Keratinocyte (primary cell): ENCODE data around the gene YBX1. TPM values are rescaled to one million over a fixed set of nuclear protein-coding genes. Genes with fewer than 3 reads are reported as not detected.

Source experiments
- DNase-seq: peaks from one replicate; pipeline ENCODE4 v3.0.0-alpha.2; 2011; ENCODE audit warnings: low read depth, missing footprints, low spot score
- FAIRE-seq: peaks from 2 replicates; lab custom pipeline; 2011; peaks lifted over from hg19 to GRCh38; lab: Jason Lieb, UNC
- H2AFZ ChIP-seq: 2 replicates; pipeline ENCODE4 v1.6.0; 2012; ENCODE audit warnings: low read length, control low read depth, inconsistent platforms; ENCODE audit not compliant: control insufficient read depth
- H3K27ac ChIP-seq: 2 replicates; pipeline ENCODE4 v1.5.1; 2011; ENCODE audit warnings: low read length; ENCODE audit not compliant: control insufficient read depth, insufficient read depth
- H3K27me3 ChIP-seq: 3 replicates; pipeline ENCODE4 v1.6.0; 2011; ENCODE audit warnings: low read length; ENCODE audit not compliant: control insufficient read depth, insufficient read depth; ENCODE audit errors: extremely low read depth
- H3K36me3 ChIP-seq, 2 experiments: 2 replicates in 1 of 2; 3 replicates in 1 of 2; pipeline ENCODE4 v1.5.1; 2011; ENCODE audit warnings: low read length in 2 of 2, mild to moderate bottlenecking in 1 of 2; ENCODE audit not compliant: control insufficient read depth in 2 of 2, insufficient read depth in 2 of 2; ENCODE audit errors: extremely low read depth in 1 of 2
- H3K4me1 ChIP-seq: 3 replicates; pipeline ENCODE4 v1.5.1; 2011; ENCODE audit warnings: low read length; ENCODE audit not compliant: control insufficient read depth, insufficient read depth; ENCODE audit errors: extremely low read depth
- H3K4me2 ChIP-seq: 3 replicates; pipeline ENCODE4 v1.6.0; 2011; ENCODE audit warnings: low read depth, low read length; ENCODE audit not compliant: control insufficient read depth, insufficient read depth; ENCODE audit errors: extremely low read depth
- H3K4me3 ChIP-seq, 3 experiments: fragments of 200-600 bp in 1 of 3; sonication (generic) in 1 of 3; 2 replicates in 2 of 3; 3 replicates in 1 of 3; pipeline ENCODE4 v1.5.1; 2011 to 2016; ENCODE audit warnings: low read length in 3 of 3, mild to moderate bottlenecking in 3 of 3, control low read depth in 2 of 3, inconsistent platforms in 1 of 3, low read depth in 1 of 3, mixed read lengths in 1 of 3, mixed run types in 1 of 3, moderate library complexity in 1 of 3; ENCODE audit not compliant: control insufficient read depth in 2 of 3, insufficient read depth in 2 of 3; ENCODE audit errors: extremely low read depth in 1 of 3
- H3K79me2 ChIP-seq: 2 replicates; pipeline ENCODE4 v1.6.0; 2012; ENCODE audit warnings: low read length; ENCODE audit not compliant: control insufficient read depth, insufficient read depth
- H3K9ac ChIP-seq: 3 replicates; pipeline ENCODE4 v1.6.0; 2011; ENCODE audit warnings: low read length; ENCODE audit not compliant: control insufficient read depth, insufficient read depth; ENCODE audit errors: extremely low read depth
- H3K9me1 ChIP-seq: 3 replicates; pipeline ENCODE4 v1.6.0; 2011; ENCODE audit warnings: low read length; ENCODE audit not compliant: control insufficient read depth, insufficient read depth; ENCODE audit errors: extremely low read depth
- H3K9me3 ChIP-seq: 2 replicates; pipeline ENCODE4 v1.5.1; 2012; ENCODE audit warnings: low read depth, low read length; ENCODE audit not compliant: control insufficient read depth
- H4K20me1 ChIP-seq: 3 replicates; pipeline ENCODE4 v1.6.0; 2011; ENCODE audit warnings: low read length; ENCODE audit not compliant: control insufficient read depth, insufficient read depth; ENCODE audit errors: extremely low read depth
- EZH2 ChIP-seq: IDR thresholded peaks from one replicate; pipeline ENCODE4 v1.6.1; 2012; ENCODE audit warnings: inconsistent platforms, mild to moderate bottlenecking, low read length, moderate library complexity
- dilution Hi-C: fragments of 300-500 bp; cut with MboI; formaldehyde crosslinking; loops from one replicate; pipeline ENCODE4 v1.7.0; 2020; ENCODE audit warnings: low sequenced_read_pairs; ENCODE audit not compliant: extremely low pct_ligation_motif_present
- polyA plus RNA-seq, 5 experiments: library from polyadenylated mRNA; depleted of rRNA in 3 of 5; stranded (reverse) in 3 of 5; stranded (forward) in 1 of 5; unstranded in 1 of 5; fragments of >200 nt; gene quantifications; 1 replicate in 1 of 5; 2 replicates in 3 of 5; 3 replicates in 1 of 5; pipeline versions ENCODE4 v1.2.1 to v1.2.3, GENCODE V29; 2011 to 2012; ENCODE audit warnings: missing spikeins in 2 of 5, low read depth in 1 of 5, low replicate concordance in 1 of 5
- TF ChIP-seq, protein P1 (sequence below), 3 experiments: IDR thresholded peaks in 1 of 3; conservative IDR thresholded peaks in 1 of 3; optimal IDR thresholded peaks in 1 of 3; 2 replicates in 2 of 3; 3 replicates in 1 of 3; pipeline versions ENCODE3 to v1.5.1; 2011; ENCODE audit warnings: low read length in 3 of 3, mild to moderate bottlenecking in 3 of 3, moderate library complexity in 2 of 3, control low read depth in 1 of 3, inconsistent platforms in 1 of 3; ENCODE audit not compliant: insufficient read depth in 2 of 3; ENCODE audit errors: extremely low read depth in 1 of 3

YBX1 gene
- polyA plus RNA-seq, 1 donor (not counting 4 experiments of a cell fraction or from before 2014, with no cell fraction given): 1,066 TPM

DNA sequence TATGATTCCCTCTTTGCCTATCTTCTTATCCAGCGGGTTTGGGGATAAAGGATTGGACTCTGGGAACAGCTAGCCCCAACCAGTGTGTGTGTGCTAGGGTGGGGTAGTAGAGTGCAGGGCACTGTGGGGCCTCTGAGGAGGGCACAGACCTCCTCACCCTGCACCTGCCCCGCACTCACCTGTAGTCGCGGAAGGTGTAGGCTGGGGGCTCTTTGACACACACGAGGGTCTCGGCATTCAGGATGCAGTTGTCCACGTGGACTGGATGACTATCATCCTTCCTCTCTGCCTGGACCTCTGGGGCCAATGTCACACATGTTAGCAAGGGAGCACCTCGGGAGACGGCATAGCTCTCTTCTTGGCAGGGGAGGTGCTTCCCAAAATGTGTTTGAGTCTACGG lies 65.8 kb downstream of the YBX1 start:
- Histone ChIP-seq H3K36me3 (peaks cover 20 to 29% of the 10 kb centered on the region in 2 experiments), H3K9me3 (no peaks in the 10 kb centered on the region), H3K9ac (no peak overlapping the region), H4K20me1 (no peaks in the 10 kb centered on the region), H3K4me3 (no peak overlapping the region), H3K27me3 (no peaks in the 10 kb centered on the region), H3K4me1 (peaks cover 12% of the 10 kb centered on the region), H2AFZ (no peak overlapping the region), H3K27ac (no peak overlapping the region), H3K4me2 (no peak overlapping the region), H3K9me1 (peaks cover 3% of the 10 kb centered on the region), H3K79me2 (no peaks in the 10 kb centered on the region)
- FAIRE-seq: no peak
- no peak for DNase-seq
- TF ChIP-seq, protein P1, sequence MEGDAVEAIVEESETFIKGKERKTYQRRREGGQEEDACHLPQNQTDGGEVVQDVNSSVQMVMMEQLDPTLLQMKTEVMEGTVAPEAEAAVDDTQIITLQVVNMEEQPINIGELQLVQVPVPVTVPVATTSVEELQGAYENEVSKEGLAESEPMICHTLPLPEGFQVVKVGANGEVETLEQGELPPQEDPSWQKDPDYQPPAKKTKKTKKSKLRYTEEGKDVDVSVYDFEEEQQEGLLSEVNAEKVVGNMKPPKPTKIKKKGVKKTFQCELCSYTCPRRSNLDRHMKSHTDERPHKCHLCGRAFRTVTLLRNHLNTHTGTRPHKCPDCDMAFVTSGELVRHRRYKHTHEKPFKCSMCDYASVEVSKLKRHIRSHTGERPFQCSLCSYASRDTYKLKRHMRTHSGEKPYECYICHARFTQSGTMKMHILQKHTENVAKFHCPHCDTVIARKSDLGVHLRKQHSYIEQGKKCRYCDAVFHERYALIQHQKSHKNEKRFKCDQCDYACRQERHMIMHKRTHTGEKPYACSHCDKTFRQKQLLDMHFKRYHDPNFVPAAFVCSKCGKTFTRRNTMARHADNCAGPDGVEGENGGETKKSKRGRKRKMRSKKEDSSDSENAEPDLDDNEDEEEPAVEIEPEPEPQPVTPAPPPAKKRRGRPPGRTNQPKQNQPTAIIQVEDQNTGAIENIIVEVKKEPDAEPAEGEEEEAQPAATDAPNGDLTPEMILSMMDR (optimal IDR thresholded peaks at IDR 0.05 in 1 of 3, IDR thresholded peaks at IDR 0.05 in 1 of 3, conservative IDR thresholded peaks at IDR 0.05 in 1 of 3; ENCODE audit: extremely low read depth in 1 of 3, insufficient read depth in 2 of 3, low read length in 3 of 3): no peak
- dilution Hi-C loops: no loop called here

DNA sequence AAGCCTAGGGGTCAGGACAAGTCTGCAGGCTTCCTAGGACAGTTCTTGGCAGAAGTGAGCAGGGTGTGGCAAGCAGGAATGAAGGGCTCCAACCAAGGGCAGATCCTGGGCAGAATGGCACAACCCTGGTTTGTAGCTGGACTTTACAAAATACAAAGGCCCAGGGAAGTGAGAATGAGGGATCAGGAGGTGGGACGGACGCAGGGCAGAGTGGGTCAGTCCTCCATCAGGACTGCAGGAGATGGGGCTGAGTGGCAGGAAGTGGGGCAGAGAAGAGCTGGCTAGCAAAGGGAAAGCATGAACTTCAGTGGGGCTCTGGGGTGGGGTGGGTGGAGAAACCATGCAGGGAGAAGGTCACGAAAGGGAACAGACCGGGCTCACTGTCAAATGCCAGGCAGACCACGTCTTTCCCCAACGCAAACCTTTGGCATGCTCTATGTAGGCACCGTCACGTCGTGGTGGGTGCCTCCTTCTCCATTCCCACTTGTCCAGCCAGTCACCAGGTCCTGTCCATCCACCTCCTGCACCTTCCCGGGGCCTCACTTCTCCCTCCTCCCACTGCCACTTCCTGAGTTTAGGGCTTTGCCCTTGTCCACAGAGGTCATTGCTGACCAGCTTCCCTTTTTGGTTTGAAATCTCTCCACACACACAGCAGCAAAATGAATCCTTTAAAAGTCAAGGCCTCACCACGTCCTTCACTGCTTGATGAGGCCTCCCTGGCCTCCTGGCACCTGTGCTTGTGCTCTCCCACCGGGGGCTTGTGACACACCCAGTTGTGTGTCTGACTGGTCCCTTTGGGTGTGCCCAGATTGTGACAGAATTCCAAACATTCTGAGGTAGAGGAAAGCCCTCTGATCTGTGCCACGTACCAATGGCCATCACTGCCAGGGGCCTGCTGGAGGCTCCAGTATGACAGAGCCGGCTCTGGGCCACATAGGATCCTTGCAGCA lies 66.5 kb downstream of the YBX1 start:
- peaks cover 3% of the 10 kb centered on the region for H3K9me1 ChIP-seq
- no peaks in the 10 kb centered on the region for H3K9me3 ChIP-seq
- no peaks in the 10 kb centered on the region for H3K79me2 ChIP-seq
- H3K4me3 ChIP-seq: no peak overlapping the region
- DNase-seq (no peak), FAIRE-seq (no peak)
- H3K27me3 ChIP-seq: no peaks in the 10 kb centered on the region
- H2AFZ ChIP-seq: no peak overlapping the region
- H3K9ac ChIP-seq: no peak overlapping the region
- peaks cover 8% of the 10 kb centered on the region for H3K4me1 ChIP-seq
- no peak overlapping the region for H3K27ac ChIP-seq
- peaks cover 20 to 29% of the 10 kb centered on the region in 2 experiments for H3K36me3 ChIP-seq
- no peak overlapping the region for H3K4me2 ChIP-seq
- dilution Hi-C loops: no loop called here
- H4K20me1 ChIP-seq: no peaks in the 10 kb centered on the region
- no peak for TF ChIP-seq EZH2
- TF ChIP-seq, protein P1 (optimal IDR thresholded peaks at IDR 0.05 in 1 of 3, IDR thresholded peaks at IDR 0.05 in 1 of 3, conservative IDR thresholded peaks at IDR 0.05 in 1 of 3; ENCODE audit: extremely low read depth in 1 of 3, insufficient read depth in 2 of 3, low read length in 3 of 3): no peak
